ENCODE measurements around the gene ETV1.

Gene ETV1

GRCh38 chr7:13874783-13875182 lies 114.7 kb downstream of the ETV1 start:
- no peaks in the 10 kb centered on the region for H3K27me3 ChIP-seq (ENCODE audit: insufficient read depth, low read length, poor library complexity, severe bottlenecking)
- H3K9me3 ChIP-seq (ENCODE audit: insufficient read depth, low read depth, low read length) = no peaks in the 10 kb centered on the region
- no peak overlapping the region for H3K4me2 ChIP-seq (ENCODE audit: low read depth, low read length, poor library complexity, severe bottlenecking)
- no peak for TF ChIP-seq CTCF (conservative IDR thresholded peaks at IDR 0.05; ENCODE audit: low read length)
- TF ChIP-seq EZH2phosphoT487 (IDR thresholded peaks at IDR 0.05; ENCODE audit: borderline replicate concordance) = no peak
- no peaks in the 10 kb centered on the region for H3F3A ChIP-seq (ENCODE audit: low read depth)
- H3K79me2 ChIP-seq (ENCODE audit: insufficient read depth, low read length) = no peaks in the 10 kb centered on the region
- no peaks in the 10 kb centered on the region for H3K36me3 ChIP-seq (ENCODE audit: insufficient read depth, low read length)
- H3K9me2 ChIP-seq (replicated peaks; ENCODE audit: low read depth, low read length) = no peaks in the 10 kb centered on the region
- H2AFZ ChIP-seq (ENCODE audit: low read length) = no peak overlapping the region
- no peaks in the 10 kb centered on the region for H4K20me1 ChIP-seq (ENCODE audit: insufficient read depth, low read length, poor library complexity, severe bottlenecking)
- H3K4me3 ChIP-seq (ENCODE audit: low read length, poor library complexity, severe bottlenecking) = no peak overlapping the region
- H3K4me1 ChIP-seq (ENCODE audit: insufficient read depth, low read length, poor library complexity, severe bottlenecking) = no peaks in the 10 kb centered on the region
- H3K9ac ChIP-seq (ENCODE audit: low read depth, low read length, poor library complexity, severe bottlenecking) = no peak overlapping the region

GRCh38 chr7:13872709-13873108 lies 116.8 kb downstream of the ETV1 start:
- H3K4me1 ChIP-seq (ENCODE audit: insufficient read depth, low read length, poor library complexity, severe bottlenecking) = no peaks in the 10 kb centered on the region
- H3K4me2 ChIP-seq (ENCODE audit: low read depth, low read length, poor library complexity, severe bottlenecking) = no peak overlapping the region
- no peak overlapping the region for H3K4me3 ChIP-seq (ENCODE audit: low read length, poor library complexity, severe bottlenecking)
- no peaks in the 10 kb centered on the region for H3K9me3 ChIP-seq (ENCODE audit: insufficient read depth, low read depth, low read length)
- no peaks in the 10 kb centered on the region for H3K36me3 ChIP-seq (ENCODE audit: insufficient read depth, low read length)
- H3K9ac ChIP-seq (ENCODE audit: low read depth, low read length, poor library complexity, severe bottlenecking) = no peak overlapping the region
- no peaks in the 10 kb centered on the region for H3K79me2 ChIP-seq (ENCODE audit: insufficient read depth, low read length)
- TF ChIP-seq CTCF (conservative IDR thresholded peaks at IDR 0.05; ENCODE audit: low read length) (no peak), EZH2phosphoT487 (IDR thresholded peaks at IDR 0.05; ENCODE audit: borderline replicate concordance) (no peak)
- H3K27me3 ChIP-seq (ENCODE audit: insufficient read depth, low read length, poor library complexity, severe bottlenecking) = no peaks in the 10 kb centered on the region
- no peak overlapping the region for H2AFZ ChIP-seq (ENCODE audit: low read length)
- H4K20me1 ChIP-seq (ENCODE audit: insufficient read depth, low read length, poor library complexity, severe bottlenecking) = no peaks in the 10 kb centered on the region
- H3F3A ChIP-seq (ENCODE audit: low read depth) = no peaks in the 10 kb centered on the region
- no peaks in the 10 kb centered on the region for H3K9me2 ChIP-seq (replicated peaks; ENCODE audit: low read depth, low read length)

- H3K36me3 ChIP-seq (ENCODE audit: insufficient read depth, low read length) = no peaks in the 10 kb centered on the region
- H3K4me1 ChIP-seq (ENCODE audit: insufficient read depth, low read length, poor library complexity, severe bottlenecking) = no peaks in the 10 kb centered on the region
- no peak overlapping the region for H3K4me3 ChIP-seq (ENCODE audit: low read length, poor library complexity, severe bottlenecking)
- H3K9me2 ChIP-seq (replicated peaks; ENCODE audit: low read depth, low read length) = no peaks in the 10 kb centered on the region
- H3K9ac ChIP-seq (ENCODE audit: low read depth, low read length, poor library complexity, severe bottlenecking) = no peak overlapping the region
- H3K4me2 ChIP-seq (ENCODE audit: low read depth, low read length, poor library complexity, severe bottlenecking) = no peak overlapping the region
- TF ChIP-seq CTCF (conservative IDR thresholded peaks at IDR 0.05; ENCODE audit: low read length) (no peak), EZH2phosphoT487 (IDR thresholded peaks at IDR 0.05; ENCODE audit: borderline replicate concordance) (no peak)
- no peaks in the 10 kb centered on the region for H3F3A ChIP-seq (ENCODE audit: low read depth)
- no peaks in the 10 kb centered on the region for H4K20me1 ChIP-seq (ENCODE audit: insufficient read depth, low read length, poor library complexity, severe bottlenecking)
- no peaks in the 10 kb centered on the region for H3K79me2 ChIP-seq (ENCODE audit: insufficient read depth, low read length)
- no peak overlapping the region for H2AFZ ChIP-seq (ENCODE audit: low read length)
- no peaks in the 10 kb centered on the region for H3K27me3 ChIP-seq (ENCODE audit: insufficient read depth, low read length, poor library complexity, severe bottlenecking)
- no peaks in the 10 kb centered on the region for H3K9me3 ChIP-seq (ENCODE audit: insufficient read depth, low read depth, low read length)
These were observed 118.5 kb downstream of the ETV1 start for GRCh38 chr7:13871008-13871407.
